GM23338 (cell line): ENCODE results near the gene TYSND1. TPM values are rescaled to one million over a fixed set of nuclear protein-coding genes. Genes with fewer than 3 reads are reported as not detected.

Experiments used
- EZH2phosphoT487 ChIP-seq: fragments of 200-600 bp; sonication (generic); IDR thresholded peaks from one replicate; pipeline ENCODE4 v1.8.1; 2018; ENCODE audit warnings: antibody characterized with exemption; ENCODE audit not compliant: unreplicated experiment
- NANOG ChIP-seq: IDR thresholded peaks from 2 replicates; pipeline ENCODE4 v1.6.1; 2016; ENCODE audit warnings: antibody characterized with exemption, borderline replicate concordance
- POLR2AphosphoS5 ChIP-seq: IDR thresholded peaks from 2 replicates; pipeline ENCODE4 v1.6.1; 2016; ENCODE audit warnings: antibody characterized with exemption, low read depth
- STAT1 ChIP-seq: IDR thresholded peaks from one replicate; pipeline ENCODE4 v1.6.1; 2016; ENCODE audit warnings: antibody characterized with exemption; ENCODE audit not compliant: unreplicated experiment
- ZNF114 ChIP-seq: fragments of 250-450 bp; sonication (Bioruptor Pico); IDR thresholded peaks from 2 replicates; pipeline ENCODE4 v1.5.0; 2020; ENCODE audit warnings: mild to moderate bottlenecking, moderate library complexity
- polyA plus RNA-seq: library from polyadenylated mRNA; unstranded; fragments of >200 nt; fragmentation: Nextera tagmentation; extraction: Ambion mirVana; gene quantifications from 2 replicates; pipeline ENCODE4 v1.2.1, GENCODE V29; 2016
- total RNA-seq: library from RNA; depleted of rRNA; stranded (reverse); fragments of >200 nt; shearing (Covaris generic); gene quantifications from 2 replicates; pipeline ENCODE4 v1.2.3, GENCODE V29; 2014
- TF ChIP-seq, protein P1 (sequence below): IDR thresholded peaks from 2 replicates; pipeline ENCODE4 v1.6.1; 2016; ENCODE audit warnings: antibody characterized with exemption
- TF ChIP-seq, protein P2 (sequence below): fragments of 250-450 bp; sonication (Bioruptor Pico); IDR thresholded peaks from 2 replicates; pipeline ENCODE4 v1.5.0; 2020; ENCODE audit warnings: mild to moderate bottlenecking, moderate library complexity

The TYSND1 gene
- total and polyA plus RNA-seq, 2 experiments from 2014 or later, result 5.2 to 19.5 TPM

DNA sequence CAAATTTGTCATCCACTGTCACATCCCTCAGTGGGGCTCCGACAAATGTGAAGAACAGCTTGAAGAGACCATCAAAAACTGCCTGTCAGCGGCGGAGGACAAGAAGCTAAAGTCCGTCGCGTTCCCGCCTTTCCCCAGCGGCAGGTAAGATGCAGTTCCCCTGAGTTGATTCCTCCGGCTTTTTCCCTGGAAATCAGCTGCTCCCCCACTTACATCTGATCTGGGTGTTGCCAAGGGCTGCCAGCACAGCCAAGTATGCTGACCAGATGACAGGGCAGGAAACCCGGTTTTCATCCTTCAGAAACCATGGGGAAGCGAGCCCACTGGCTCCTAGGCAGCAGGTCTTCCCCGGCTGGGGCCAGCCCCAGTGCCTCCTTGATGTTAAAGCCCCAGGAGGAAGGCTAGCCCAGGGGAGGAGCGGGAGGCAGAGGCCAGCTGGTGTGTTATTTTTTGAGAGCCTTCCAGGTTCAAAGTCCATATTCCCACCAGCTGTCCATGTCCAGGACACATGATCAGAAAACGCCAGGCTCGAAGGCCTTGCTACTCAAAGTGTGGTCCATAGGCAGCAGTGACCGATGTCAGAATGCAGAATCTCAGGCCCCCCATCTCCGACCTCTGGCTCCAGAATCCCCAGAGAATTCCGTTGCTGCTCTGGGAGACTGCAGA, 37.3 kb downstream of the TYSND1 start (continued):
- TF ChIP-seq, protein P1, sequence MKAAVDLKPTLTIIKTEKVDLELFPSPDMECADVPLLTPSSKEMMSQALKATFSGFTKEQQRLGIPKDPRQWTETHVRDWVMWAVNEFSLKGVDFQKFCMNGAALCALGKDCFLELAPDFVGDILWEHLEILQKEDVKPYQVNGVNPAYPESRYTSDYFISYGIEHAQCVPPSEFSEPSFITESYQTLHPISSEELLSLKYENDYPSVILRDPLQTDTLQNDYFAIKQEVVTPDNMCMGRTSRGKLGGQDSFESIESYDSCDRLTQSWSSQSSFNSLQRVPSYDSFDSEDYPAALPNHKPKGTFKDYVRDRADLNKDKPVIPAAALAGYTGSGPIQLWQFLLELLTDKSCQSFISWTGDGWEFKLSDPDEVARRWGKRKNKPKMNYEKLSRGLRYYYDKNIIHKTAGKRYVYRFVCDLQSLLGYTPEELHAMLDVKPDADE, result no peak
- no peak for TF ChIP-seq ZNF114 (CRISPR knock-in tag)
- no peak for TF ChIP-seq POLR2AphosphoS5
- TF ChIP-seq NANOG, result no peak
- TF ChIP-seq STAT1, result no peak
- TF ChIP-seq, protein P2, sequence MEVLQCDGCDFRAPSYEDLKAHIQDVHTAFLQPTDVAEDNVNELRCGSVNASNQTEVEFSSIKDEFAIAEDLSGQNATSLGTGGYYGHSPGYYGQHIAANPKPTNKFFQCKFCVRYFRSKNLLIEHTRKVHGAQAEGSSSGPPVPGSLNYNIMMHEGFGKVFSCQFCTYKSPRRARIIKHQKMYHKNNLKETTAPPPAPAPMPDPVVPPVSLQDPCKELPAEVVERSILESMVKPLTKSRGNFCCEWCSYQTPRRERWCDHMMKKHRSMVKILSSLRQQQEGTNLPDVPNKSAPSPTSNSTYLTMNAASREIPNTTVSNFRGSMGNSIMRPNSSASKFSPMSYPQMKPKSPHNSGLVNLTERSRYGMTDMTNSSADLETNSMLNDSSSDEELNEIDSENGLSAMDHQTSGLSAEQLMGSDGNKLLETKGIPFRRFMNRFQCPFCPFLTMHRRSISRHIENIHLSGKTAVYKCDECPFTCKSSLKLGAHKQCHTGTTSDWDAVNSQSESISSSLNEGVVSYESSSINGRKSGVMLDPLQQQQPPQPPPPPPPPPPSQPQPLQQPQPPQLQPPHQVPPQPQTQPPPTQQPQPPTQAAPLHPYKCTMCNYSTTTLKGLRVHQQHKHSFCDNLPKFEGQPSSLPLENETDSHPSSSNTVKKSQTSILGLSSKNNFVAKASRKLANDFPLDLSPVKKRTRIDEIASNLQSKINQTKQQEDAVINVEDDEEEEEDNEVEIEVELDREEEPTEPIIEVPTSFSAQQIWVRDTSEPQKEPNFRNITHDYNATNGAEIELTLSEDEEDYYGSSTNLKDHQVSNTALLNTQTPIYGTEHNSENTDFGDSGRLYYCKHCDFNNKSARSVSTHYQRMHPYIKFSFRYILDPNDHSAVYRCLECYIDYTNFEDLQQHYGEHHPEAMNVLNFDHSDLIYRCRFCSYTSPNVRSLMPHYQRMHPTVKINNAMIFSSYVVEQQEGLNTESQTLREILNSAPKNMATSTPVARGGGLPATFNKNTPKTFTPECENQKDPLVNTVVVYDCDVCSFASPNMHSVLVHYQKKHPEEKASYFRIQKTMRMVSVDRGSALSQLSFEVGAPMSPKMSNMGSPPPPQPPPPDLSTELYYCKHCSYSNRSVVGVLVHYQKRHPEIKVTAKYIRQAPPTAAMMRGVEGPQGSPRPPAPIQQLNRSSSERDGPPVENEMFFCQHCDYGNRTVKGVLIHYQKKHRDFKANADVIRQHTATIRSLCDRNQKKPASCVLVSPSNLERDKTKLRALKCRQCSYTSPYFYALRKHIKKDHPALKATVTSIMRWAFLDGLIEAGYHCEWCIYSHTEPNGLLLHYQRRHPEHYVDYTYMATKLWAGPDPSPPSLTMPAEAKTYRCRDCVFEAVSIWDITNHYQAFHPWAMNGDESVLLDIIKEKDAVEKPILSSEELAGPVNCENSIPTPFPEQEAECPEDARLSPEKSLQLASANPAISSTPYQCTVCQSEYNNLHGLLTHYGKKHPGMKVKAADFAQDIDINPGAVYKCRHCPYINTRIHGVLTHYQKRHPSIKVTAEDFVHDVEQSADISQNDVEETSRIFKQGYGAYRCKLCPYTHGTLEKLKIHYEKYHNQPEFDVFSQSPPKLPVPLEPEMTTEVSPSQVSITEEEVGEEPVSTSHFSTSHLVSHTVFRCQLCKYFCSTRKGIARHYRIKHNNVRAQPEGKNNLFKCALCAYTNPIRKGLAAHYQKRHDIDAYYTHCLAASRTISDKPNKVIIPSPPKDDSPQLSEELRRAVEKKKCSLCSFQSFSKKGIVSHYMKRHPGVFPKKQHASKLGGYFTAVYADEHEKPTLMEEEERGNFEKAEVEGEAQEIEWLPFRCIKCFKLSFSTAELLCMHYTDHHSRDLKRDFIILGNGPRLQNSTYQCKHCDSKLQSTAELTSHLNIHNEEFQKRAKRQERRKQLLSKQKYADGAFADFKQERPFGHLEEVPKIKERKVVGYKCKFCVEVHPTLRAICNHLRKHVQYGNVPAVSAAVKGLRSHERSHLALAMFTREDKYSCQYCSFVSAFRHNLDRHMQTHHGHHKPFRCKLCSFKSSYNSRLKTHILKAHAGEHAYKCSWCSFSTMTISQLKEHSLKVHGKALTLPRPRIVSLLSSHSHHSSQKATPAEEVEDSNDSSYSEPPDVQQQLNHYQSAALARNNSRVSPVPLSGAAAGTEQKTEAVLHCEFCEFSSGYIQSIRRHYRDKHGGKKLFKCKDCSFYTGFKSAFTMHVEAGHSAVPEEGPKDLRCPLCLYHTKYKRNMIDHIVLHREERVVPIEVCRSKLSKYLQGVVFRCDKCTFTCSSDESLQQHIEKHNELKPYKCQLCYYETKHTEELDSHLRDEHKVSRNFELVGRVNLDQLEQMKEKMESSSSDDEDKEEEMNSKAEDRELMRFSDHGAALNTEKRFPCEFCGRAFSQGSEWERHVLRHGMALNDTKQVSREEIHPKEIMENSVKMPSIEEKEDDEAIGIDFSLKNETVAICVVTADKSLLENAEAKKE (CRISPR knock-in tag), result no peak
- no peak for TF ChIP-seq EZH2phosphoT487
